ENCODE measurements around the gene SLC20A1. TPM values are rescaled to one million over a fixed set of nuclear protein-coding genes. Genes with fewer than 3 reads are reported as not detected.

The SLC20A1 gene
- polyA plus RNA-seq, 1 experiment: 25.3 TPM

DNA sequence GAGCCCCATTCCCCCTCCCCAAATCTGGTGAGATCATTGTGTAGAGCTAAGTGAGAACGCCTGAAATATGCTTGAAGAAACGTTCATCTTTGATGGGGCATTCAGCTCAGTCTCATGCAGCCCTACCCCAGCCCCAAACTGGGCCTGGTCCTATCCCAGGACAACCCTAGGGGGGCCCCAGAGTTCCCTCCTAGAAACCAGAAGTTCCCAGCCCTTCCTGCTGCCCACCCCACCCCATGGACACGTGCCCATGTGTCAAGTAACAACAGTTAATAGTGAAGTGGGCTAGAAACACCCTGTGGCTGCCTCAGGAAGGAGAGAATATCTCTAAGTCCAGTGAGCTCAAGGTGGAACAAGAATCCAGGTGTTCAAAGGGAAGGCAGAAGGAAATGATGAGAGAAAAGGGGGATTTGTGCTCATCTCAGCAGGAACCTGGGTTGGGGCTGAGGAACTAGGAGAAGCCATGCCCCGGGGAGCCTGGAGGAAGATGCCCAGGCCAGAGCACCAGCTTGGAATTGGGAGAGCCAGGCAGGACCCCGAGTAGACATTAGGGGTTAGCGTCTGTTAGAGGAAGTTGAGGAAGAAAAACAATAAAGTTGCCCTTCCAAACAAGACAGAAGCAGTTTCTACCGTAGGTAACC, 20.1 kb upstream of the SLC20A1 start:
- Histone ChIP-seq H3K36me3 (ENCODE audit: control insufficient read depth, insufficient read depth, low read length) (no peaks in the 10 kb centered on the region), H3K4me3 (ENCODE audit: low read depth, low read length) (no peak overlapping the region), H3K27me3 (ENCODE audit: control insufficient read depth, insufficient read depth, low read length) (no peaks in the 10 kb centered on the region)
- DNase-seq (ENCODE audit: low read depth): no peak
- ChIA-PET CTCF (interaction anchor here (0.8 to 10.9 kb wide), 17 partner anchors 10 to 319 kb away, joined by 3 to 251 read pairs (median 10); partner anchors contain the start of gene SLC20A1), POLR2A (no interaction called here)
- TF ChIP-seq, protein P1, sequence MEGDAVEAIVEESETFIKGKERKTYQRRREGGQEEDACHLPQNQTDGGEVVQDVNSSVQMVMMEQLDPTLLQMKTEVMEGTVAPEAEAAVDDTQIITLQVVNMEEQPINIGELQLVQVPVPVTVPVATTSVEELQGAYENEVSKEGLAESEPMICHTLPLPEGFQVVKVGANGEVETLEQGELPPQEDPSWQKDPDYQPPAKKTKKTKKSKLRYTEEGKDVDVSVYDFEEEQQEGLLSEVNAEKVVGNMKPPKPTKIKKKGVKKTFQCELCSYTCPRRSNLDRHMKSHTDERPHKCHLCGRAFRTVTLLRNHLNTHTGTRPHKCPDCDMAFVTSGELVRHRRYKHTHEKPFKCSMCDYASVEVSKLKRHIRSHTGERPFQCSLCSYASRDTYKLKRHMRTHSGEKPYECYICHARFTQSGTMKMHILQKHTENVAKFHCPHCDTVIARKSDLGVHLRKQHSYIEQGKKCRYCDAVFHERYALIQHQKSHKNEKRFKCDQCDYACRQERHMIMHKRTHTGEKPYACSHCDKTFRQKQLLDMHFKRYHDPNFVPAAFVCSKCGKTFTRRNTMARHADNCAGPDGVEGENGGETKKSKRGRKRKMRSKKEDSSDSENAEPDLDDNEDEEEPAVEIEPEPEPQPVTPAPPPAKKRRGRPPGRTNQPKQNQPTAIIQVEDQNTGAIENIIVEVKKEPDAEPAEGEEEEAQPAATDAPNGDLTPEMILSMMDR (IDR thresholded peaks at IDR 0.05; ENCODE audit: insufficient read depth, low read depth, low read length): no peak

DNA sequence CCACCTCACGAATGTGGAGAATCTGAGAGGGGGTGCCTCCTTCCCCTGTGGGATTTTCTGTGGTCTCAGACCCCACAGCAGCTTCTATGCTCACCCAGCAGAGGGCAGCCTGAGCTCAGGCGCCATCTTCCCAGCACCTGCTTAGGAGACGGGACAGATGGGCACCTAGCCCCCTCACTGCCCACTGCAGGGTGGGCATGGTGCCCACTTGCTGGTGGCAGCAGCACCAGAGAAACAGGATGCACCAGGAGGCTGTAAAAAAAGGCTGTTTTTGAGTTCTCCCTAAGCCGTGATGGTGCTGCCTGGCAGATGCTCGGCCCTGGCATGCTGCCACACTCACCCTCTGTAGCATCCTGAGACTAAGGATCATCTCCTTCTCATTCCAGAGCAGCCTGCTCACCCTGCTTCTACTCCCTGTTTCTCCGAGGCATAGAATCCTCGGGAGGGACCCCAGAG, 19.1 kb upstream of the SLC20A1 start:
- Histone ChIP-seq H3K27me3 (ENCODE audit: control insufficient read depth, insufficient read depth, low read length) (no peaks in the 10 kb centered on the region), H3K36me3 (ENCODE audit: control insufficient read depth, insufficient read depth, low read length) (no peaks in the 10 kb centered on the region), H3K4me3 (ENCODE audit: low read depth, low read length) (no peak overlapping the region)
- peak; percentile 19 for DNase-seq (ENCODE audit: low read depth)
- POLR2A ChIA-PET: no interaction called here
- CTCF ChIA-PET: interaction anchor here (0.7 to 10.9 kb wide), 23 partner anchors 9 to 315 kb away, joined by 3 to 251 read pairs (median 4); partner anchors contain the start of gene SLC20A1
- TF ChIP-seq, protein P1 (IDR thresholded peaks at IDR 0.05; ENCODE audit: insufficient read depth, low read depth, low read length): peak; percentile 96

- DNase-seq (ENCODE audit: low read depth): peak; percentile 73
- no peaks in the 10 kb centered on the region for H3K36me3 ChIP-seq (ENCODE audit: control insufficient read depth, insufficient read depth, low read length)
- H3K27me3 ChIP-seq (ENCODE audit: control insufficient read depth, insufficient read depth, low read length): no peaks in the 10 kb centered on the region
- ChIA-PET POLR2A (interaction anchor here (0.6 kb wide), 1 partner anchor 48 kb away, joined by 3 read pairs; no protein-coding TSS in a partner anchor), CTCF (interaction anchor here (0.7 to 10.9 kb wide), 22 partner anchors 8 to 314 kb away, joined by 3 to 251 read pairs (median 4); partner anchors contain the start of gene SLC20A1)
- TF ChIP-seq, protein P1 (IDR thresholded peaks at IDR 0.05; ENCODE audit: insufficient read depth, low read depth, low read length): no peak
- H3K4me3 ChIP-seq (ENCODE audit: low read depth, low read length): no peak overlapping the region
These were observed 18.4 kb upstream of the SLC20A1 start for GRCh38 chr2:112627060-112628040.

- DNase-seq (ENCODE audit: low read depth): no peak
- H3K36me3 ChIP-seq (ENCODE audit: control insufficient read depth, insufficient read depth, low read length): no peaks in the 10 kb centered on the region
- TF ChIP-seq, protein P1 (IDR thresholded peaks at IDR 0.05; ENCODE audit: insufficient read depth, low read depth, low read length): no peak
- POLR2A ChIA-PET: no interaction called here
- H3K27me3 ChIP-seq (ENCODE audit: control insufficient read depth, insufficient read depth, low read length): no peaks in the 10 kb centered on the region
- CTCF ChIA-PET: interaction anchor here (2.5 to 10.9 kb wide), 3 partner anchors 14 to 98 kb away, joined by 13 to 251 read pairs (median 83); partner anchors contain the start of gene SLC20A1
- H3K4me3 ChIP-seq (ENCODE audit: low read depth, low read length): no peak overlapping the region
These were observed 16.5 kb upstream of the SLC20A1 start for GRCh38 chr2:112629224-112629623.

Data from BJ (cell line).